ENCODE data around the gene RFX6.

GRCh38 chr6:116954938-116955337, 77.9 kb downstream of the RFX6 start:
- TF ChIP-seq EZH2phosphoT487 (IDR thresholded peaks at IDR 0.05; ENCODE audit: insufficient read depth, low read depth) (no peak), EZH2 (IDR thresholded peaks at IDR 0.05; ENCODE audit: insufficient read depth, poor library complexity, severe bottlenecking) (no peak)

Measured in GM23248 (cell line).